ENCODE data around the gene CNTNAP2.

DNA sequence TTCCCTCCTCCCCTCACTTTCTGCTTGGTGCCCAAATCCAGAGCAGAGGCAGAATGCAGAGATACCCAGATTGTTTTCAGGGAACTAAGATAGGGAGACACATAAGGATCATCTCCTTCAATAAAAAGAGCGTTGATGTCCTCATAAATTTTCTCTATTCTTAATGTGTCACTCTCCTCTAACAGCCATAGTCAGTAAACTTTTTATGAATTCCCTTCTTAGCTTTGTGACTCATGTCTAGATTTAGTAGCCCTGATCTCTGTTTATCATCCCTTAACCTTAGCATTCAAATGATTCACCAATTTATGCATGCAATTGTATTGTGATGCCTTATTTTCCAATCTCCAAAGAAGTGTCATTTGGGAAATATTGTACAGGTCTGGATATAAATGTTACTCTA is 1478.4 kb downstream of the CNTNAP2 start:
- TF ChIP-seq SP1 (IDR thresholded peaks at IDR 0.05) = no peak
- TF ChIP-seq FOXA1 (IDR thresholded peaks at IDR 0.05) = no peak
- no peak for TF ChIP-seq CTBP1 (IDR thresholded peaks at IDR 0.05; ENCODE audit: borderline replicate concordance)
- TF ChIP-seq FOXK2 (IDR thresholded peaks at IDR 0.05) = no peak
- no peak for TF ChIP-seq SUZ12 (IDR thresholded peaks at IDR 0.05)
- no peak for TF ChIP-seq FOXM1 (IDR thresholded peaks at IDR 0.05; ENCODE audit: borderline replicate concordance)
- no peak for TF ChIP-seq ZNF384 (IDR thresholded peaks at IDR 0.05)
- no peak for TF ChIP-seq HDGF (IDR thresholded peaks at IDR 0.05; ENCODE audit: borderline replicate concordance)
- no peak for TF ChIP-seq ELF4 (IDR thresholded peaks at IDR 0.05)
- no peak for TF ChIP-seq NFRKB (IDR thresholded peaks at IDR 0.05)
- no peak for TF ChIP-seq LEF1 (IDR thresholded peaks at IDR 0.05; ENCODE audit: borderline replicate concordance)
- TF ChIP-seq, protein P1, sequence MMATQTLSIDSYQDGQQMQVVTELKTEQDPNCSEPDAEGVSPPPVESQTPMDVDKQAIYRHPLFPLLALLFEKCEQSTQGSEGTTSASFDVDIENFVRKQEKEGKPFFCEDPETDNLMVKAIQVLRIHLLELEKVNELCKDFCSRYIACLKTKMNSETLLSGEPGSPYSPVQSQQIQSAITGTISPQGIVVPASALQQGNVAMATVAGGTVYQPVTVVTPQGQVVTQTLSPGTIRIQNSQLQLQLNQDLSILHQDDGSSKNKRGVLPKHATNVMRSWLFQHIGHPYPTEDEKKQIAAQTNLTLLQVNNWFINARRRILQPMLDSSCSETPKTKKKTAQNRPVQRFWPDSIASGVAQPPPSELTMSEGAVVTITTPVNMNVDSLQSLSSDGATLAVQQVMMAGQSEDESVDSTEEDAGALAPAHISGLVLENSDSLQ (IDR thresholded peaks at IDR 0.05) = no peak
- TF ChIP-seq BHLHE40 (IDR thresholded peaks at IDR 0.05; ENCODE audit: borderline replicate concordance) = no peak
